ENCODE measurements around the gene ZNF536. TPM values are rescaled to one million over a fixed set of nuclear protein-coding genes. Genes with fewer than 3 reads are reported as not detected.
A peak's percentile ranks its signal among the peaks of the same experiment; 100 is the strongest.

ZNF536 gene
- total and polyA plus RNA-seq, 2 of the 4 experiments (the other 2 are of a cell fraction): not detected

- H4K20me1 ChIP-seq (ENCODE audit: insufficient read depth, low read length): no peaks in the 10 kb centered on the region
- ChIA-PET CTCF (no interaction called here), POLR2A (ENCODE audit: unreplicated experiment) (no interaction called here)
- H3K14ac ChIP-seq (replicated peaks; ENCODE audit: low read depth, low read length): no peak overlapping the region
- H3K4me3 ChIP-seq (ENCODE audit: insufficient read depth, low read depth, low read length): no peak overlapping the region
- no peak overlapping the region for H3K4me2 ChIP-seq (ENCODE audit: low read depth, low read length)
- no peak overlapping the region for H2BK120ac ChIP-seq (ENCODE audit: low read depth, low read length)
- no peaks in the 10 kb centered on the region for H3K79me1 ChIP-seq (ENCODE audit: low read depth in 1 of 2, low read length in 2 of 2)
- no peak overlapping the region for H3K4ac ChIP-seq (ENCODE audit: low read depth, low read length)
- H3K23ac ChIP-seq (ENCODE audit: low read depth, low read length): no peak overlapping the region
- ATAC-seq (ENCODE audit: low read depth): no peak
- H3K36me3 ChIP-seq (ENCODE audit: control insufficient read depth, insufficient read depth, low read length): no peaks in the 10 kb centered on the region
- H3K56ac ChIP-seq (ENCODE audit: extremely low read depth, insufficient read depth, low read length): no peak overlapping the region
- H4K8ac ChIP-seq (ENCODE audit: low read depth in 2 of 2, low read length in 2 of 2): no peak overlapping the region
- H3K9me1 ChIP-seq (ENCODE audit: insufficient read depth, low read length): no peaks in the 10 kb centered on the region
- H3K9me3 ChIP-seq (ENCODE audit: control insufficient read depth, insufficient read depth, low read length): peaks cover 34% of the 10 kb centered on the region
- BruUV-seq (replicated peaks): no TSS peak
- no peaks in the 10 kb centered on the region for H3K27me3 ChIP-seq (ENCODE audit: control insufficient read depth, insufficient read depth, low read length)
- H2BK5ac ChIP-seq (ENCODE audit: low read depth, low read length, poor library complexity, severe bottlenecking): no peak overlapping the region
- no peak overlapping the region for H3K9ac ChIP-seq (ENCODE audit: low read depth, low read length)
- no peak for DNase-seq
- intact Hi-C loops (cut with micrococcal nuclease): no loop called here
- no peak overlapping the region for H2BK20ac ChIP-seq (ENCODE audit: low read depth, low read length)
- no CpG with 5 or more reads among the region's 5 CpGs for WGBS, 2 experiments (ENCODE audit: extremely low coverage in 2 of 2, insufficient read length in 1 of 2)
- no peaks in the 10 kb centered on the region for H3K4me1 ChIP-seq (ENCODE audit: control insufficient read depth, insufficient read depth, low read length)
- no peak overlapping the region for H2AK5ac ChIP-seq (ENCODE audit: low read depth, low read length)
- H2AFZ ChIP-seq (replicated peaks; ENCODE audit: low read length, poor library complexity): no peak overlapping the region
- no peak overlapping the region for H4K5ac ChIP-seq (ENCODE audit: low read depth, low read length)
- no peak overlapping the region for H3K27ac ChIP-seq (ENCODE audit: insufficient read depth, low read length)
- dilution Hi-C loops (cut with HindIII; ENCODE audit: low sequenced_read_pairs, unreplicated experiment): no loop called here
- TF ChIP-seq RCOR1 (IDR thresholded peaks at IDR 0.05; ENCODE audit: insufficient replicate concordance, low read length) (no peak), CEBPB (IDR thresholded peaks at IDR 0.05; ENCODE audit: low read depth, low read length) (no peak), RAD21 (IDR thresholded peaks at IDR 0.05; ENCODE audit: low read length) (no peak), CTCF (conservative IDR thresholded peaks at IDR 0.05; ENCODE audit: low read depth, low read length) (no peak), USF2 (IDR thresholded peaks at IDR 0.05; ENCODE audit: low read depth, low read length) (no peak), CHD1 (IDR thresholded peaks at IDR 0.05; ENCODE audit: low read depth, low read length) (no peak), RFX5 (IDR thresholded peaks at IDR 0.05; ENCODE audit: low read depth, low read length) (no peak), NFE2L2 (IDR thresholded peaks at IDR 0.05; ENCODE audit: low read depth, low read length) (no peak), MXI1 (IDR thresholded peaks at IDR 0.05; ENCODE audit: borderline replicate concordance, low read depth, low read length) (no peak), MAZ (IDR thresholded peaks at IDR 0.05; ENCODE audit: borderline replicate concordance, low read depth, low read length) (no peak), MAFK (IDR thresholded peaks at IDR 0.05; ENCODE audit: low read depth, low read length) (no peak)
- in situ Hi-C loops (cut with MboI; ENCODE audit: low sequenced_read_pairs): no loop called here
- no peak overlapping the region for H2BK15ac ChIP-seq (ENCODE audit: low read depth, low read length)
- no peak overlapping the region for H4K91ac ChIP-seq (ENCODE audit: insufficient read depth, low read depth, low read length)
- no peak overlapping the region for H3K18ac ChIP-seq (ENCODE audit: low read depth, low read length)
- H2AK9ac ChIP-seq (replicated peaks; ENCODE audit: low read depth, low read length, poor library complexity): peak overlapping the region; percentile 55
These were observed 97.6 kb downstream of the ZNF536 start for GRCh38 chr19:30469774-30470173.

Data from IMR-90 (cell line).